Fibroblast of skin of scalp (primary cell): ENCODE results near the gene PTH1R.

ENCODE experiments used
- DNase-seq: peaks from one replicate; pipeline ENCODE4 v3.0.0-alpha.2; 2013

The PTH1R gene

DNA sequence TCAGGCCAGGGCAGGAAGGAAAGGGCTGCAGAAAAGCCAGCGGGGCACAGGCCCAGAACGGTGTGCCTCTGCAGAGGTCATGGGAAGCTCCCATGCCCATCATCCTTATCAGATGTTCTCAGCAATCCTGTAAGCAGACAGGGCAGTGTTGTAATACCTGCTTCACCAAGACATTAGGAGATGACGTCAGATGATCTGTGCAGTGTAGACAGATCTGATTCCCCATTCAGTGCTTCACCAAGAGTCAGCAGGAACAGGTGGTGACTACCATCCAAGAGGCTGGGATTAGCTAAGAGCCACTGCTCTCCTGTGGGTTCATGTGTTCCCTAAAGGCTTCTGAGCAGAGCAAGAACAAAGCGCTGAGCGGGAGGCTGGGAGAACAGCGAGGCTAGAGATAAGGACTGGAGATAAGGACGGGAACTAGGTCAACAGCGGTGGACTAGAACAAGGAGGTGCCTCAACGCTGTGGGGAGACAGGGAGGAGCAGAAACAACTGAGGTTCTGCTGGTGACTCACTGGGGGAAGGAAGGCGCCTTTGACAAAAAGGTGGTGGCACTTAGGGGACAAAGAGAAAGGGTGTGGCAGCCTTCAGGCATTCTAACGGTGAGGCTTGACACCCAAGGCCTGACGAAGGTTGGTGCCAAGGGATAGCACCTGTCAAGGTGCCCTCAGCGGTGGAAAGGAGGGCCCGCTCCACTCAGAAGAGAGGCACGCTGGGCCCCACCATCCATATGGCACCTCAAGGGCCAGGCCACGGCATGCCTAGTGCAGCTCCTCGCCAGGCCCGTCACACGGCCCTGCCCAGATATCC is 70.7 kb downstream of the PTH1R start:
- no peak for DNase-seq

- no peak for DNase-seq
Observed at GRCh38 chr3:46948830-46949671, 71.5 kb downstream of the PTH1R start.

DNA sequence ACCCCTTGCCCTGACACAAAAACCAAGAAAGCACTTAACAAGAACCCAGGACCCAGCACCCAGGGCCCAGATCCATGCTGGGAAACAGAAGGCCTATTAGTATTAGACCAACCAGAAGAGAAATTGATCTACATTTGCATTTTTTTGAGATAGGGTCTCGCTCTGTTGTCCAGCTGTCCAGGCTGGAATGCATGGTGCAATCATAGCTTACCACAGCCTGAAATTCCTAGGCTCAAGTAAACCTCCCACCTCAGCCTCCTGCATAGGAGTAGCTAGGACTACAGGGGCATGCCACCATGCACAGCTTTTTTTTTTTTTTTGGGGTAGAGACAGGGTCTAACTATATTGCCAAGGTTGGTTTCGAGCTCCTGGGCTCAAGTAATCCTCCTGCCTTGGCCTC is 72.7 kb downstream of the PTH1R start:
- DNase-seq = no peak

DNA sequence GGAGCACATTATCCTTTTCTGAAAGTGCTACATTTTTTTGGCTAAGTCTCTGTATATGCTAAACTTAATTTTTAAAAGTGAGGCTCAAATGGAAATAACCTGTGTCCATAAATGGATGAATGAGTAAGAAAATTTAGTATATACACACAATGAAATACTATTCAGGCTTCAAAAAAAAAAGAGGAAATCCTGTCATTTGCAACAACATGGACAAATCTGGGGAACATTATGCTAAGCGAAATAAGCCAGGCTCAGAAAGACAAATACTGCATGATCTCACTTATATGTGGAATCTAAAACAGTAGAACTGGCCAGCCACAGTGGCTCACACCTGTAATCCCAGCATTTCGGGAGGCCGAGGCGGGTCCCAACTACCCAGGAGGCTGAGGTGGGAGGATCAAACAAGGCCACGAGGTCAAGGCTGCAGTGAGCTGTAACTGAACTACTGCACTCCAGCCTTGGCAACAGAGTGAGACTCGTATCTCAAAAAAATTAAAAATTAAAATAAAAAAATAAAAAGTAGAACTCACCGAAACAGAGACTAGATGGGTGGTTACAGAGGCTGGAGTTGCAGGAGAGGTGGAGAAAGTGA is 73.2 kb downstream of the PTH1R start:
- DNase-seq = no peak

DNA sequence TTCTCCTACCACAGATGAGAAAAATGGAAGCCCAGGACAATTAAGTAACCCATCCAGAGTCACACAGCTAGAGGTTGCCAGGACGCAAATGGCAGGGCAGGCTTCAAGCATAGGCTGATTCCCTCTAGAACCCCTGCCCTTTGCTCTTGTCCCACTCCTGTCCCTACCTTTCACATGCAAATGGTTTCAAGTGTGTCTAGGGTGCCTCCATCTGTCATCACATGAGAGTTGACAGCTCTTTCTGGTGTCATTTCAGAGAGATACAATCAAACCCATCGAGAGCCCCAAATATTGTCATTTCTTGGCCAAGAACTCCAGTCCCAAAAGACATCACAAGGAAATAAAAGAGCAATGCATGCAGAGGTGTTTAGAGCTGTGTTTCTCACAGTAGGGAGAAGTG is 75.3 kb downstream of the PTH1R start:
- DNase-seq = no peak
